PFSK-1 (cell line): ENCODE measurements around the gene CALML3.

ENCODE experiments used
- FOXP2 ChIP-seq: optimal IDR thresholded peaks from 2 replicates; pipeline ENCODE3; 2011; ENCODE audit warnings: borderline replicate concordance, control low read depth, inconsistent platforms; ENCODE audit not compliant: insufficient read depth; ENCODE audit errors: extremely low read length, extremely low read depth
- POLR2AphosphoS5 ChIP-seq: IDR thresholded peaks from 2 replicates; pipeline ENCODE4 v1.6.1; 2012; ENCODE audit warnings: low read depth, mild to moderate bottlenecking, control low read depth, low read length, moderate library complexity
- REST ChIP-seq, 2 experiments: IDR thresholded peaks; 2 replicates each; pipeline versions ENCODE4 v1.6.1 to v1.8.0; 2011 to 2012; ENCODE audit warnings: low read depth in 2 of 2, low read length in 2 of 2, control low read depth in 1 of 2, inconsistent platforms in 1 of 2, mild to moderate bottlenecking in 1 of 2, moderate library complexity in 1 of 2; ENCODE audit not compliant: insufficient read depth in 1 of 2
- SIN3A ChIP-seq: IDR thresholded peaks from 2 replicates; pipeline ENCODE4 v1.6.1; 2012; ENCODE audit warnings: mild to moderate bottlenecking, low read length, moderate library complexity, borderline replicate concordance; ENCODE audit not compliant: insufficient read depth
- TAF1 ChIP-seq: IDR thresholded peaks from 2 replicates; pipeline ENCODE4 v1.6.1; 2012; ENCODE audit warnings: low read length, control low read depth, borderline replicate concordance; ENCODE audit not compliant: insufficient read depth

Gene CALML3

DNA sequence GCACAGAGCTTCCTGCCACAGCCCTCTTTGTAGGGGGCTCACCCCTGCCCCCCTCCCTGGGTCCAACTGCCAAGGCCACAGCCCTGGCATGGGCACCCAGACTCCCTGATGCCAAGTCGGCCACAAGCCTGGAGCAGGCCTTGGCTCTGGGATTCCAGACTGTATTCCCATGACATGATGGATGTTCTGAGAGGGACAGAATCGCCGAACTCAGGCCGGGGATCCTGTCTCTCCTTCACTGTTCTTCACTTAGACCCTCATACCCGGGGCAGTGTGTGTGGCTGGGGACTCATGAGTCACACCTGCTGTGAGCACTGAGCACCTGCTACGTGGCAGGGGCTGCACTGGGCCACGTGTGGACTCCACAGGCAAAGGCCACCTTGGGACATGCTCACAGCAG is 33.3 kb upstream of the CALML3 start:
- TF ChIP-seq SIN3A (no peak), POLR2AphosphoS5 (no peak), REST (IDR thresholded peaks at IDR 0.05; ENCODE audit: insufficient read depth in 1 of 2, low read depth in 2 of 2, low read length in 2 of 2) (no peak), TAF1 (no peak), FOXP2 (no peak)

DNA sequence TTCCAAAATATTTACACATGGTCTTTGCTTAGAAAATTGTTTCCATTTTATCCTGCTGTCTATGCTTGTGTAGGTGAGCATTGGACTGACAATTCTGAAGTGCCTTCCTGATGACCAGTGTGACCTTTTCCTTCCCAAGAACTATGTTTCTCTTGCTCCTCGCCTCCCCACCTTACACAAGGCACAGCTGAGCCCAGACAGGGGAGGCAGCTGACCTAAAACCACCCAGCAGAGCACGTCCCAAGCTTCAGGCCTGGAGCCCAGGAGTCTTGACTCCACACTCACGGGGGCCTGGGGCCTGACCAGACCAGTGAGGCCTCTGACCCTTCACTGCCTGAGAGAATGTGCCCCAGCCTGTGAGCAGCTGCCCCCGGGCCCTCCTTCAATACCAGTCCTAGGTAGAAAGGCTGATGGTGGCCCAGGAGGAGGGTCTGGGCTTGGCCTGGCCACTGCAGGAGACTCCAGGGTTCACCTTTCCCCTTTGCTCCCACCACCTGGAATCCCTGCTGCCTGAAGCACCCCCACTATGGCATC is 32.4 kb upstream of the CALML3 start:
- TF ChIP-seq POLR2AphosphoS5 (no peak), SIN3A (no peak), TAF1 (no peak), REST (IDR thresholded peaks at IDR 0.05; ENCODE audit: insufficient read depth in 1 of 2, low read depth in 2 of 2, low read length in 2 of 2) (no peak), FOXP2 (no peak)

DNA sequence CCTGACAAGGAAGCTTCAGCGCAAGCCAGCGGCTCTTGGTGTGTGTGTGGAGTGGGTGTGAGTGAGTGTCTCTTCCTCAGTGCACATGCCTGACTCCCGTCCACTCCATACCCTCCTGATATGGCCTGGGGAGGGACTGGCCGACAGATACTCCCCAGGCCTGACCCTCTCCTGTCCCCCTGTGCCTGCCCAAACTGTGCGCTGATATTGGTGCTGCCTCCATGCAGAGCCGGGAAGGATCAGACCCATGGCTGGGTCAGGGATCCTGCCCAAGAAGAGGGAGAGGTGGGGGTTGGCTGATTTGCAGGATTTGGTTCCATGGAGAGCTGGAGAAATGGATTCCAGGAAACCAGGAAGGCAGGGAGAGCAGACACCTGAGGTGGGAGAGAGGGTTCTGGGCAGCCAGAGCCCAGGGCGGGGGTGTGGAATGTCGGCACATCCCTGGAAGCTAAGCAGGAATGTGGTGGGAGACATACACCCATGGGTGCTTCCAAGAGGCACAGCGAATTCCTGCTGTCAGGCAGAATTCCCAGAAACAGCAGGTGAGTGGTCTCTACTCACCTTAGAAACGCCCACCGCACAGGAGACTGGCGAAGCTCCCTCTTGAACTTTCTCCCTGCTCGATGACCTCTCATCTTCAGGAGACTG is 31.7 kb upstream of the CALML3 start:
- no peak for TF ChIP-seq TAF1
- no peak for TF ChIP-seq SIN3A
- no peak for TF ChIP-seq REST (IDR thresholded peaks at IDR 0.05; ENCODE audit: insufficient read depth in 1 of 2, low read depth in 2 of 2, low read length in 2 of 2)
- no peak for TF ChIP-seq POLR2AphosphoS5
- TF ChIP-seq FOXP2 = no peak

GRCh38 chr10:5493691-5494090 is 31.1 kb upstream of the CALML3 start:
- TF ChIP-seq REST (IDR thresholded peaks at IDR 0.05; ENCODE audit: insufficient read depth in 1 of 2, low read depth in 2 of 2, low read length in 2 of 2) (no peak), SIN3A (no peak), TAF1 (no peak), FOXP2 (no peak), POLR2AphosphoS5 (no peak)

- no peak for TF ChIP-seq REST (IDR thresholded peaks at IDR 0.05; ENCODE audit: insufficient read depth in 1 of 2, low read depth in 2 of 2, low read length in 2 of 2)
Observed at GRCh38 chr10:5494611-5495010, 30.1 kb upstream of the CALML3 start.
